H9 (cell line): ENCODE measurements around the gene GASK1B. TPM values are rescaled to one million over a fixed set of nuclear protein-coding genes. Genes with fewer than 3 reads are reported as not detected.

ENCODE experiments used
- DNase-seq: peaks from one replicate; pipeline ENCODE4 v3.0.0-alpha.2; 2017
- H2AFZ ChIP-seq: one replicate; pipeline ENCODE4 v1.6.1; 2013; ENCODE audit warnings: mild to moderate bottlenecking, low read length, control low read depth, moderate library complexity
- H2AK5ac ChIP-seq: 2 replicates; pipeline ENCODE4 v1.6.1; 2013; ENCODE audit warnings: low read length, control low read depth, mixed read lengths; ENCODE audit not compliant: insufficient read length
- H2BK120ac ChIP-seq: one replicate; pipeline ENCODE4 v1.6.1; 2013; ENCODE audit warnings: low read depth, mild to moderate bottlenecking, low read length, control low read depth, inconsistent platforms; ENCODE audit not compliant: poor library complexity, severe bottlenecking
- H2BK12ac ChIP-seq: 2 replicates; pipeline ENCODE4 v1.6.1; 2013; ENCODE audit warnings: low read length, control low read depth, mixed read lengths, low read depth; ENCODE audit not compliant: insufficient read length
- H2BK15ac ChIP-seq: 2 replicates; pipeline ENCODE4 v1.6.1; 2013; ENCODE audit warnings: low read depth, low read length, control low read depth
- H2BK20ac ChIP-seq: one replicate; pipeline ENCODE4 v1.6.1; 2013; ENCODE audit warnings: low read depth, mild to moderate bottlenecking, low read length, control low read depth, inconsistent platforms; ENCODE audit not compliant: poor library complexity, severe bottlenecking
- H2BK5ac ChIP-seq: 2 replicates; pipeline ENCODE4 v1.6.1; 2013; ENCODE audit warnings: low read length, control low read depth, mixed read lengths; ENCODE audit not compliant: insufficient read length
- H3K14ac ChIP-seq: 2 replicates; pipeline ENCODE4 v1.6.1; 2013; ENCODE audit warnings: low read length, control low read depth; ENCODE audit not compliant: insufficient read depth
- H3K18ac ChIP-seq: 2 replicates; pipeline ENCODE4 v1.6.1; 2013; ENCODE audit warnings: low read depth, mild to moderate bottlenecking, mixed read lengths, low read length, control low read depth; ENCODE audit not compliant: insufficient read length
- H3K23ac ChIP-seq: 2 replicates; pipeline ENCODE4 v1.6.1; 2013; ENCODE audit warnings: low read length, control low read depth, mixed read lengths, low read depth; ENCODE audit not compliant: insufficient read length
- H3K23me2 ChIP-seq: 2 replicates; pipeline ENCODE4 v1.6.1; 2013; ENCODE audit warnings: low read depth, mild to moderate bottlenecking, mixed read lengths, low read length, control low read depth; ENCODE audit not compliant: insufficient read length, poor library complexity, severe bottlenecking
- H3K27ac ChIP-seq: 2 replicates; pipeline ENCODE4 v1.5.1; 2013; ENCODE audit warnings: low read length, control low read depth, mixed read lengths, low read depth; ENCODE audit not compliant: insufficient read length
- H3K27me3 ChIP-seq: 2 replicates; pipeline ENCODE4 v1.6.1; 2013; ENCODE audit warnings: low read length, control low read depth, inconsistent platforms; ENCODE audit not compliant: insufficient read depth
- H3K4ac ChIP-seq: 2 replicates; pipeline ENCODE4 v1.6.1; 2013; ENCODE audit warnings: low read depth, mild to moderate bottlenecking, control low read depth, inconsistent platforms, low read length, moderate library complexity
- H3K4me1 ChIP-seq: 2 replicates; pipeline ENCODE4 v1.6.1; 2013; ENCODE audit warnings: low read length, control low read depth, inconsistent platforms; ENCODE audit not compliant: insufficient read depth
- H3K4me2 ChIP-seq: 2 replicates; pipeline ENCODE4 v1.6.1; 2013; ENCODE audit warnings: low read length, control low read depth, mixed read lengths; ENCODE audit not compliant: insufficient read length, insufficient read depth
- H3K56ac ChIP-seq: 2 replicates; pipeline ENCODE4 v1.6.1; 2013; ENCODE audit warnings: low read depth, mild to moderate bottlenecking, mixed read lengths, low read length, control low read depth; ENCODE audit not compliant: insufficient read length
- H3K79me1 ChIP-seq: 2 replicates; pipeline ENCODE4 v1.6.1; 2013; ENCODE audit warnings: low read depth, mild to moderate bottlenecking, moderate library complexity, low read length, control low read depth, inconsistent platforms; ENCODE audit not compliant: insufficient read depth, poor library complexity, severe bottlenecking
- H3K79me2 ChIP-seq: 2 replicates; pipeline ENCODE4 v1.6.1; 2013; ENCODE audit warnings: low read length, control low read depth, inconsistent platforms; ENCODE audit not compliant: insufficient read depth
- H3K9ac ChIP-seq: 2 replicates; pipeline ENCODE4 v1.6.1; 2013; ENCODE audit warnings: low read length, control low read depth, mixed read lengths; ENCODE audit not compliant: insufficient read length; ENCODE audit errors: extremely low read depth
- H3K9me3 ChIP-seq: one replicate; pipeline ENCODE4 v1.6.1; 2013; ENCODE audit warnings: low read depth, low read length, inconsistent platforms; ENCODE audit not compliant: control insufficient read depth
- H3T11ph ChIP-seq: one replicate; pipeline ENCODE4 v1.6.1; 2013; ENCODE audit warnings: mild to moderate bottlenecking, low read length, control low read depth, inconsistent platforms
- H4K20me1 ChIP-seq: one replicate; pipeline ENCODE4 v1.6.1; 2013; ENCODE audit not compliant: control insufficient read depth, insufficient read length, insufficient read depth
- H4K5ac ChIP-seq: 2 replicates; pipeline ENCODE4 v1.6.1; 2013; ENCODE audit warnings: low read depth, mild to moderate bottlenecking, mixed read lengths, low read length, control low read depth; ENCODE audit not compliant: insufficient read length
- H4K8ac ChIP-seq: replicated peaks from 2 replicates; pipeline ENCODE4 v1.6.1; 2013; ENCODE audit warnings: low read length, control low read depth, mixed read lengths, low read depth; ENCODE audit not compliant: insufficient read length
- H4K91ac ChIP-seq: 2 replicates; pipeline ENCODE4 v1.6.1; 2013; ENCODE audit warnings: low read depth, mild to moderate bottlenecking, moderate library complexity, mixed read lengths, low read length, control low read depth; ENCODE audit not compliant: insufficient read length
- H3K27ac Mint-ChIP-seq, 3 experiments: 2 replicates in 2 of 3; 3 replicates in 1 of 3; pipeline ENCODE4 v1.8.0; 2020 to 2021; ENCODE audit warnings: mixed read lengths in 3 of 3, mild to moderate bottlenecking in 1 of 3, moderate library complexity in 1 of 3
- H3K27me3 Mint-ChIP-seq: 2 replicates; pipeline ENCODE4 v1.8.0; 2021; ENCODE audit warnings: low read depth, mild to moderate bottlenecking, moderate library complexity, mixed read lengths
- H3K36me3 Mint-ChIP-seq, 3 experiments: 2 replicates in 2 of 3; 3 replicates in 1 of 3; pipeline ENCODE4 v1.8.0; 2020 to 2021; ENCODE audit warnings: low read depth in 3 of 3, mixed read lengths in 3 of 3; ENCODE audit not compliant: insufficient read depth in 1 of 3
- H3K4me1 Mint-ChIP-seq, 2 experiments: 2 replicates each; pipeline ENCODE4 v1.8.0; 2020; ENCODE audit warnings: mixed read lengths in 2 of 2
- H3K4me3 Mint-ChIP-seq, 2 experiments: 2 replicates in 1 of 2; 3 replicates in 1 of 2; pipeline ENCODE4 v1.8.0; 2020 to 2021; ENCODE audit warnings: mild to moderate bottlenecking in 2 of 2, mixed read lengths in 2 of 2, moderate library complexity in 1 of 2
- H3K9me3 Mint-ChIP-seq, 2 experiments: 2 replicates in 1 of 2; 3 replicates in 1 of 2; pipeline ENCODE4 v1.8.0; 2020; ENCODE audit warnings: mild to moderate bottlenecking in 2 of 2, mixed read lengths in 2 of 2, moderate library complexity in 1 of 2
- CTCF ChIP-seq: fragments of 200-600 bp; sonication (generic); conservative IDR thresholded peaks from 3 replicates; pipeline ENCODE4 v1.8.0; 2021; ENCODE audit warnings: antibody characterized with exemption, mild to moderate bottlenecking
- WGBS: extraction: QIAGEN DNeasy Blood & Tissue Kit; methylation state at CpG from one replicate; pipeline ENCODE4 v1.1.7; 2013; ENCODE audit warnings: missing lambda C conversion rate, low lambda C conversion rate, mixed read lengths; ENCODE audit not compliant: insufficient read length; ENCODE audit errors: extremely low coverage; 5-methylcytosine and 5-hydroxymethylcytosine counted together
- total RNA-seq: library from RNA; stranded (reverse); gene quantifications from 2 replicates; pipeline ENCODE4 v1.2.1, GENCODE V29; 2021

GASK1B gene
- total RNA-seq, 1 experiment from 2014 or later: not detected

GRCh38 chr4:158181906-158182305 is 9.1 kb upstream of the GASK1B start:
- H3K4ac ChIP-seq: no peak overlapping the region
- no peak overlapping the region for H2BK120ac ChIP-seq
- no peaks in the 10 kb centered on the region for H3K4me1 ChIP-seq
- no peak overlapping the region for H2BK12ac ChIP-seq
- H3K4me1 Mint-ChIP-seq: no peaks in the 10 kb centered on the region
- no peak overlapping the region for H3K56ac ChIP-seq
- H3K79me2 ChIP-seq: no peaks in the 10 kb centered on the region
- no peaks in the 10 kb centered on the region for H3K9me3 ChIP-seq
- H3K23ac ChIP-seq: no peak overlapping the region
- no peak for DNase-seq
- H3K4me3 Mint-ChIP-seq: no peak overlapping the region
- H3K9ac ChIP-seq: no peak overlapping the region
- H3K27ac ChIP-seq: no peak overlapping the region
- H3K23me2 ChIP-seq: no peaks in the 10 kb centered on the region
- H3K9me3 Mint-ChIP-seq: no peaks in the 10 kb centered on the region
- H2BK20ac ChIP-seq: no peak overlapping the region
- H3K36me3 Mint-ChIP-seq: no peaks in the 10 kb centered on the region
- no peak overlapping the region for H3K27ac Mint-ChIP-seq
- H3K27me3 ChIP-seq: no peaks in the 10 kb centered on the region
- H4K91ac ChIP-seq: no peak overlapping the region
- H3K18ac ChIP-seq: no peak overlapping the region
- no peak overlapping the region for H2BK15ac ChIP-seq
- whole genome bisulfite sequencing: no CpG with 5 or more reads among the region's 5 CpGs
- no peak overlapping the region for H4K5ac ChIP-seq
- no peak overlapping the region for H3K4me2 ChIP-seq
- no peaks in the 10 kb centered on the region for H4K20me1 ChIP-seq
- H3K14ac ChIP-seq: no peak overlapping the region
- H3K79me1 ChIP-seq: no peaks in the 10 kb centered on the region
- no peak overlapping the region for H3T11ph ChIP-seq
- no peak overlapping the region for H2BK5ac ChIP-seq
- no peak overlapping the region for H4K8ac ChIP-seq
- peak overlapping the region; percentile 62 for H2AFZ ChIP-seq
- H3K27me3 Mint-ChIP-seq: no peaks in the 10 kb centered on the region
- no peak for TF ChIP-seq CTCF
- H2AK5ac ChIP-seq: no peak overlapping the region
